Panc1 (cell line): ENCODE measurements around the gene AARS2.

Experiments
- POLR2AphosphoS5 ChIP-seq: IDR thresholded peaks from 2 replicates; pipeline ENCODE4 v1.6.1; 2012; ENCODE audit warnings: mild to moderate bottlenecking, low read depth, low read length, moderate library complexity
- TF ChIP-seq, protein P1 (sequence below): fragments of 450-650 bp; IDR thresholded peaks from 2 replicates; pipeline ENCODE4 v1.5.1; 2017; ENCODE audit warnings: mild to moderate bottlenecking

DNA sequence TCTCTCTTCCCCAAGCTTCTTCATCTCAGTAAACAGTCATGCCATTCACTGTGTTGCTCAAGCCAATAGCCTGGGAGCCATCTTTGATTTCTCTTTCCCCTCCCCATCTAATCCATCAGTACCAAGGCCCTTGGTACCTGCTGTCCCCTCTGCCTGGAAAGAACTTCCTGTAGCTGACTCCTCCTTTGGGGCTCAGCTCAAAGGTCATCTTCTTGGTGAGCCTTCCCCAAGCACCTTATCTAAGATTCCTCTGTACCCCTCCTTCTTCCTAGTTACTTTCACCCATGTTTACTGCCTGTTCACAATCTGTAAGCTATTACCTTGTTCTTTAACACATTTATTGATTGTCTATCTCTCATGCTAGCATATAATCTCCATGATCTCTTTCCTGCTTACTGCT, 3.5 kb downstream of the AARS2 start:
- TF ChIP-seq, protein P1, sequence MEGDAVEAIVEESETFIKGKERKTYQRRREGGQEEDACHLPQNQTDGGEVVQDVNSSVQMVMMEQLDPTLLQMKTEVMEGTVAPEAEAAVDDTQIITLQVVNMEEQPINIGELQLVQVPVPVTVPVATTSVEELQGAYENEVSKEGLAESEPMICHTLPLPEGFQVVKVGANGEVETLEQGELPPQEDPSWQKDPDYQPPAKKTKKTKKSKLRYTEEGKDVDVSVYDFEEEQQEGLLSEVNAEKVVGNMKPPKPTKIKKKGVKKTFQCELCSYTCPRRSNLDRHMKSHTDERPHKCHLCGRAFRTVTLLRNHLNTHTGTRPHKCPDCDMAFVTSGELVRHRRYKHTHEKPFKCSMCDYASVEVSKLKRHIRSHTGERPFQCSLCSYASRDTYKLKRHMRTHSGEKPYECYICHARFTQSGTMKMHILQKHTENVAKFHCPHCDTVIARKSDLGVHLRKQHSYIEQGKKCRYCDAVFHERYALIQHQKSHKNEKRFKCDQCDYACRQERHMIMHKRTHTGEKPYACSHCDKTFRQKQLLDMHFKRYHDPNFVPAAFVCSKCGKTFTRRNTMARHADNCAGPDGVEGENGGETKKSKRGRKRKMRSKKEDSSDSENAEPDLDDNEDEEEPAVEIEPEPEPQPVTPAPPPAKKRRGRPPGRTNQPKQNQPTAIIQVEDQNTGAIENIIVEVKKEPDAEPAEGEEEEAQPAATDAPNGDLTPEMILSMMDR = no peak
- no peak for TF ChIP-seq POLR2AphosphoS5
